H9 (cell line): Measurements from ENCODE around the gene PARP8. TPM values are rescaled to one million over a fixed set of nuclear protein-coding genes. Genes with fewer than 3 reads are reported as not detected.

Source experiments
- DNase-seq: peaks from one replicate; pipeline ENCODE4 v3.0.0-alpha.2; 2017
- H2AFZ ChIP-seq: one replicate; pipeline ENCODE4 v1.6.1; 2013; ENCODE audit warnings: mild to moderate bottlenecking, low read length, control low read depth, moderate library complexity
- H2AK5ac ChIP-seq: 2 replicates; pipeline ENCODE4 v1.6.1; 2013; ENCODE audit warnings: low read length, control low read depth, mixed read lengths; ENCODE audit not compliant: insufficient read length
- H2BK120ac ChIP-seq: one replicate; pipeline ENCODE4 v1.6.1; 2013; ENCODE audit warnings: low read depth, mild to moderate bottlenecking, low read length, control low read depth, inconsistent platforms; ENCODE audit not compliant: poor library complexity, severe bottlenecking
- H2BK12ac ChIP-seq: 2 replicates; pipeline ENCODE4 v1.6.1; 2013; ENCODE audit warnings: low read length, control low read depth, mixed read lengths, low read depth; ENCODE audit not compliant: insufficient read length
- H2BK15ac ChIP-seq: 2 replicates; pipeline ENCODE4 v1.6.1; 2013; ENCODE audit warnings: low read depth, low read length, control low read depth
- H2BK20ac ChIP-seq: one replicate; pipeline ENCODE4 v1.6.1; 2013; ENCODE audit warnings: low read depth, mild to moderate bottlenecking, low read length, control low read depth, inconsistent platforms; ENCODE audit not compliant: poor library complexity, severe bottlenecking
- H2BK5ac ChIP-seq: 2 replicates; pipeline ENCODE4 v1.6.1; 2013; ENCODE audit warnings: low read length, control low read depth, mixed read lengths; ENCODE audit not compliant: insufficient read length
- H3K14ac ChIP-seq: 2 replicates; pipeline ENCODE4 v1.6.1; 2013; ENCODE audit warnings: low read length, control low read depth; ENCODE audit not compliant: insufficient read depth
- H3K18ac ChIP-seq: 2 replicates; pipeline ENCODE4 v1.6.1; 2013; ENCODE audit warnings: low read depth, mild to moderate bottlenecking, mixed read lengths, low read length, control low read depth; ENCODE audit not compliant: insufficient read length
- H3K23ac ChIP-seq: 2 replicates; pipeline ENCODE4 v1.6.1; 2013; ENCODE audit warnings: low read length, control low read depth, mixed read lengths, low read depth; ENCODE audit not compliant: insufficient read length
- H3K23me2 ChIP-seq: 2 replicates; pipeline ENCODE4 v1.6.1; 2013; ENCODE audit warnings: low read depth, mild to moderate bottlenecking, mixed read lengths, low read length, control low read depth; ENCODE audit not compliant: insufficient read length, poor library complexity, severe bottlenecking
- H3K27ac ChIP-seq: 2 replicates; pipeline ENCODE4 v1.5.1; 2013; ENCODE audit warnings: low read length, control low read depth, mixed read lengths, low read depth; ENCODE audit not compliant: insufficient read length
- H3K27me3 ChIP-seq: 2 replicates; pipeline ENCODE4 v1.6.1; 2013; ENCODE audit warnings: low read length, control low read depth, inconsistent platforms; ENCODE audit not compliant: insufficient read depth
- H3K4ac ChIP-seq: 2 replicates; pipeline ENCODE4 v1.6.1; 2013; ENCODE audit warnings: low read depth, mild to moderate bottlenecking, control low read depth, inconsistent platforms, low read length, moderate library complexity
- H3K4me1 ChIP-seq: 2 replicates; pipeline ENCODE4 v1.6.1; 2013; ENCODE audit warnings: low read length, control low read depth, inconsistent platforms; ENCODE audit not compliant: insufficient read depth
- H3K4me2 ChIP-seq: 2 replicates; pipeline ENCODE4 v1.6.1; 2013; ENCODE audit warnings: low read length, control low read depth, mixed read lengths; ENCODE audit not compliant: insufficient read length, insufficient read depth
- H3K56ac ChIP-seq: 2 replicates; pipeline ENCODE4 v1.6.1; 2013; ENCODE audit warnings: low read depth, mild to moderate bottlenecking, mixed read lengths, low read length, control low read depth; ENCODE audit not compliant: insufficient read length
- H3K79me1 ChIP-seq: 2 replicates; pipeline ENCODE4 v1.6.1; 2013; ENCODE audit warnings: low read depth, mild to moderate bottlenecking, moderate library complexity, low read length, control low read depth, inconsistent platforms; ENCODE audit not compliant: insufficient read depth, poor library complexity, severe bottlenecking
- H3K79me2 ChIP-seq: 2 replicates; pipeline ENCODE4 v1.6.1; 2013; ENCODE audit warnings: low read length, control low read depth, inconsistent platforms; ENCODE audit not compliant: insufficient read depth
- H3K9ac ChIP-seq: 2 replicates; pipeline ENCODE4 v1.6.1; 2013; ENCODE audit warnings: low read length, control low read depth, mixed read lengths; ENCODE audit not compliant: insufficient read length; ENCODE audit errors: extremely low read depth
- H3K9me3 ChIP-seq: one replicate; pipeline ENCODE4 v1.6.1; 2013; ENCODE audit warnings: low read depth, low read length, inconsistent platforms; ENCODE audit not compliant: control insufficient read depth
- H3T11ph ChIP-seq: one replicate; pipeline ENCODE4 v1.6.1; 2013; ENCODE audit warnings: mild to moderate bottlenecking, low read length, control low read depth, inconsistent platforms
- H4K20me1 ChIP-seq: one replicate; pipeline ENCODE4 v1.6.1; 2013; ENCODE audit not compliant: control insufficient read depth, insufficient read length, insufficient read depth
- H4K5ac ChIP-seq: 2 replicates; pipeline ENCODE4 v1.6.1; 2013; ENCODE audit warnings: low read depth, mild to moderate bottlenecking, mixed read lengths, low read length, control low read depth; ENCODE audit not compliant: insufficient read length
- H4K8ac ChIP-seq: replicated peaks from 2 replicates; pipeline ENCODE4 v1.6.1; 2013; ENCODE audit warnings: low read length, control low read depth, mixed read lengths, low read depth; ENCODE audit not compliant: insufficient read length
- H4K91ac ChIP-seq: 2 replicates; pipeline ENCODE4 v1.6.1; 2013; ENCODE audit warnings: low read depth, mild to moderate bottlenecking, moderate library complexity, mixed read lengths, low read length, control low read depth; ENCODE audit not compliant: insufficient read length
- H3K27ac Mint-ChIP-seq, 3 experiments: 2 replicates in 2 of 3; 3 replicates in 1 of 3; pipeline ENCODE4 v1.8.0; 2020 to 2021; ENCODE audit warnings: mixed read lengths in 3 of 3, mild to moderate bottlenecking in 1 of 3, moderate library complexity in 1 of 3
- H3K27me3 Mint-ChIP-seq: 2 replicates; pipeline ENCODE4 v1.8.0; 2021; ENCODE audit warnings: low read depth, mild to moderate bottlenecking, moderate library complexity, mixed read lengths
- H3K36me3 Mint-ChIP-seq, 3 experiments: 2 replicates in 2 of 3; 3 replicates in 1 of 3; pipeline ENCODE4 v1.8.0; 2020 to 2021; ENCODE audit warnings: low read depth in 3 of 3, mixed read lengths in 3 of 3; ENCODE audit not compliant: insufficient read depth in 1 of 3
- H3K4me1 Mint-ChIP-seq, 2 experiments: 2 replicates each; pipeline ENCODE4 v1.8.0; 2020; ENCODE audit warnings: mixed read lengths in 2 of 2
- H3K4me3 Mint-ChIP-seq, 2 experiments: 2 replicates in 1 of 2; 3 replicates in 1 of 2; pipeline ENCODE4 v1.8.0; 2020 to 2021; ENCODE audit warnings: mild to moderate bottlenecking in 2 of 2, mixed read lengths in 2 of 2, moderate library complexity in 1 of 2
- H3K9me3 Mint-ChIP-seq, 2 experiments: 2 replicates in 1 of 2; 3 replicates in 1 of 2; pipeline ENCODE4 v1.8.0; 2020; ENCODE audit warnings: mild to moderate bottlenecking in 2 of 2, mixed read lengths in 2 of 2, moderate library complexity in 1 of 2
- WGBS: extraction: QIAGEN DNeasy Blood & Tissue Kit; methylation state at CpG from one replicate; pipeline ENCODE4 v1.1.7; 2013; ENCODE audit warnings: missing lambda C conversion rate, low lambda C conversion rate, mixed read lengths; ENCODE audit not compliant: insufficient read length; ENCODE audit errors: extremely low coverage; 5-methylcytosine and 5-hydroxymethylcytosine counted together
- total RNA-seq: library from RNA; stranded (reverse); gene quantifications from 2 replicates; pipeline ENCODE4 v1.2.1, GENCODE V29; 2021
- TF ChIP-seq, protein P1 (sequence below): fragments of 200-600 bp; sonication (generic); conservative IDR thresholded peaks from 3 replicates; pipeline ENCODE4 v1.8.0; 2021; ENCODE audit warnings: antibody characterized with exemption, mild to moderate bottlenecking

PARP8 gene
- total RNA-seq, 1 experiment from 2014 or later, result 34.0 TPM

DNA sequence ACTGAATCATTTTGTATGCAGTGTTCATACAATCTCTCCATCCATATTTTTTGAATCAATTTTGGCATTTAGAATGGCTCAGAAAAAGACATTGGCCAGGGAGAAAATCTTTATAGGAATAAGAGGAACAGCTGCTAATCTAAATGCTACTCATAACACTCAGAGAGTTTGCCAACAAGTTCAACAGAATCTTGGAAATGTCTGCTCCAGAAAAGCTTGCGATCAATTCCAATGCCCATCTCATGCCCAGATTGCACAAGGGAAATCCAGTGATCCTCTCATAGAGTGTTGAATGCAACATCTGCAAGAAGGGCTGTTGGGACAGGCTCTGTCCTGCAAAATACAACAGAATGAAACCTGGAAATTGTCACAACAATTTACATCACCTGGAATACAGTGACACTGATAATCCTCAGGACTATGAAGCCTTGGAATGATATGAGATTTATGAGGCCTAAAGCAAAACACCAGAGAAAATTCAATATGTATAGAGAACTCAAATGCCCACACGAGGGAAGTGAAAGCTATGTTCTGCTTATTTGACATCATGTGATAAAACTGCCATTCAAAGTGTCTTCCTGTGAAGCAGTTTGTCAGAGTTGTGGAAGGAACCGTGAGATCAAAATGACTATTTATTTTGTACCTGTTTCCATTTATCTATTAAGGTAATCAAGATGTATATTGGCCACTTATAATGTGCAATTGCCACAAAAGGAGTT, 190.1 kb downstream of the PARP8 start:
- Histone ChIP-seq H3K18ac (no peak overlapping the region), H3K9ac (no peak overlapping the region), H3K23ac (no peak overlapping the region), H3K27ac (no peak overlapping the region), H2BK12ac (no peak overlapping the region), H2BK5ac (no peak overlapping the region), H2BK120ac (no peak overlapping the region), H3K79me1 (no peaks in the 10 kb centered on the region), H3K4me2 (no peak overlapping the region), H4K5ac (no peak overlapping the region), H2AK5ac (no peak overlapping the region), H4K91ac (no peak overlapping the region), H3K27me3 (no peaks in the 10 kb centered on the region), H2AFZ (no peak overlapping the region), H3K79me2 (no peaks in the 10 kb centered on the region), H2BK20ac (no peak overlapping the region), H3K23me2 (no peaks in the 10 kb centered on the region), H3K4me1 (no peaks in the 10 kb centered on the region), H3T11ph (no peak overlapping the region), H4K8ac (no peak overlapping the region), H3K56ac (no peak overlapping the region), H3K14ac (no peak overlapping the region), H4K20me1 (no peaks in the 10 kb centered on the region), H3K4ac (no peak overlapping the region), H3K9me3 (no peaks in the 10 kb centered on the region), H2BK15ac (no peak overlapping the region)
- TF ChIP-seq, protein P1, sequence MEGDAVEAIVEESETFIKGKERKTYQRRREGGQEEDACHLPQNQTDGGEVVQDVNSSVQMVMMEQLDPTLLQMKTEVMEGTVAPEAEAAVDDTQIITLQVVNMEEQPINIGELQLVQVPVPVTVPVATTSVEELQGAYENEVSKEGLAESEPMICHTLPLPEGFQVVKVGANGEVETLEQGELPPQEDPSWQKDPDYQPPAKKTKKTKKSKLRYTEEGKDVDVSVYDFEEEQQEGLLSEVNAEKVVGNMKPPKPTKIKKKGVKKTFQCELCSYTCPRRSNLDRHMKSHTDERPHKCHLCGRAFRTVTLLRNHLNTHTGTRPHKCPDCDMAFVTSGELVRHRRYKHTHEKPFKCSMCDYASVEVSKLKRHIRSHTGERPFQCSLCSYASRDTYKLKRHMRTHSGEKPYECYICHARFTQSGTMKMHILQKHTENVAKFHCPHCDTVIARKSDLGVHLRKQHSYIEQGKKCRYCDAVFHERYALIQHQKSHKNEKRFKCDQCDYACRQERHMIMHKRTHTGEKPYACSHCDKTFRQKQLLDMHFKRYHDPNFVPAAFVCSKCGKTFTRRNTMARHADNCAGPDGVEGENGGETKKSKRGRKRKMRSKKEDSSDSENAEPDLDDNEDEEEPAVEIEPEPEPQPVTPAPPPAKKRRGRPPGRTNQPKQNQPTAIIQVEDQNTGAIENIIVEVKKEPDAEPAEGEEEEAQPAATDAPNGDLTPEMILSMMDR, result no peak
- H3K27ac Mint-ChIP-seq, result no peak overlapping the region
- H3K27me3 Mint-ChIP-seq, result no peaks in the 10 kb centered on the region
- peaks cover 7% of the 10 kb centered on the region in 2 experiments for H3K4me1 Mint-ChIP-seq
- no peak for DNase-seq
- H3K4me3 Mint-ChIP-seq, result no peak overlapping the region
- H3K9me3 Mint-ChIP-seq, result no peaks in the 10 kb centered on the region
- WGBS, result no CpG with 5 or more reads among the region's 3 CpGs
- no peaks in the 10 kb centered on the region for H3K36me3 Mint-ChIP-seq
